ENCODE results near the gene SHBG.

GRCh38 chr17:7652388-7653356 lies 22.7 kb downstream of the SHBG start:
- TF ChIP-seq POLR2A (IDR thresholded peaks at IDR 0.05; ENCODE audit: extremely low read depth, insufficient read length), result no peak
- no peak for TF ChIP-seq CTCF (IDR thresholded peaks at IDR 0.05; ENCODE audit: low read depth, low read length)
- TF ChIP-seq MAX (IDR thresholded peaks at IDR 0.05; ENCODE audit: low read depth, low read length), result no peak
- TF ChIP-seq MYC (IDR thresholded peaks at IDR 0.05; ENCODE audit: low read depth, low read length), result no peak
